NB4 (cell line): ENCODE results near the gene IFT122.
A peak's percentile ranks its signal among the peaks of the same experiment; 100 is the strongest.

ENCODE experiments used
- DNase-seq: peaks from one replicate; pipeline ENCODE4 v3.0.0; 2010; ENCODE audit warnings: low read depth
- H3K4me3 ChIP-seq: one replicate; pipeline ENCODE4 v1.5.1; 2011; ENCODE audit warnings: mild to moderate bottlenecking, low read depth, low read length, moderate library complexity
- MYC ChIP-seq: IDR thresholded peaks from 2 replicates; pipeline ENCODE4 v1.6.1; 2011; ENCODE audit warnings: low read depth, low read length
- POLR2A ChIP-seq: IDR thresholded peaks from 2 replicates; pipeline ENCODE4 v1.6.1; 2011; ENCODE audit warnings: mild to moderate bottlenecking; ENCODE audit not compliant: insufficient read length; ENCODE audit errors: extremely low read depth
- TF ChIP-seq, protein P1 (sequence below): IDR thresholded peaks from 2 replicates; pipeline ENCODE4 v1.6.1; 2011; ENCODE audit warnings: low read depth, low read length
- TF ChIP-seq, protein P2 (sequence below): IDR thresholded peaks from one replicate; pipeline ENCODE4 v1.5.1; 2012; ENCODE audit warnings: low read depth, low read length

IFT122 gene

DNA sequence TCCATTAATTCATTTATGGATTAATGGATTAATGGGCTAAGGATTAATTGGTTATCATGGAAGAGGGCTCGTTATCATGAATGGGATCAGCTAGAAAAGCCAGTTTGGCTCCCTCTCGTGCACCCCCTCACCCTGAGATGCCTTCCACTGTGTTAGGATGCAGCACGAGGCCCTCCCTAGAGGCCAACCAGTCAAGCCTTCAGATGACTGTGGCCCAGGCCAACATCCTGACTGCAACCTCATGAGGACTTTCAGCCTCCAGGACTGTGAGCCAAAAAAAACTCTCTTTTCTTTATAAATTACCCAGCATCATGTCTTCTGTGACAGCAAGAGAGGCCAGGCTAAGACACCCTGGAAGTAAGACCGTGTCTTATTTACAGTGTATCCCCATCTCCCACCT lies 20.5 kb upstream of the IFT122 start:
- H3K4me3 ChIP-seq, result no peak overlapping the region
- DNase-seq, result no peak
- TF ChIP-seq, protein P1, sequence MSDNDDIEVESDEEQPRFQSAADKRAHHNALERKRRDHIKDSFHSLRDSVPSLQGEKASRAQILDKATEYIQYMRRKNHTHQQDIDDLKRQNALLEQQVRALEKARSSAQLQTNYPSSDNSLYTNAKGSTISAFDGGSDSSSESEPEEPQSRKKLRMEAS, result no peak
- TF ChIP-seq, protein P2, sequence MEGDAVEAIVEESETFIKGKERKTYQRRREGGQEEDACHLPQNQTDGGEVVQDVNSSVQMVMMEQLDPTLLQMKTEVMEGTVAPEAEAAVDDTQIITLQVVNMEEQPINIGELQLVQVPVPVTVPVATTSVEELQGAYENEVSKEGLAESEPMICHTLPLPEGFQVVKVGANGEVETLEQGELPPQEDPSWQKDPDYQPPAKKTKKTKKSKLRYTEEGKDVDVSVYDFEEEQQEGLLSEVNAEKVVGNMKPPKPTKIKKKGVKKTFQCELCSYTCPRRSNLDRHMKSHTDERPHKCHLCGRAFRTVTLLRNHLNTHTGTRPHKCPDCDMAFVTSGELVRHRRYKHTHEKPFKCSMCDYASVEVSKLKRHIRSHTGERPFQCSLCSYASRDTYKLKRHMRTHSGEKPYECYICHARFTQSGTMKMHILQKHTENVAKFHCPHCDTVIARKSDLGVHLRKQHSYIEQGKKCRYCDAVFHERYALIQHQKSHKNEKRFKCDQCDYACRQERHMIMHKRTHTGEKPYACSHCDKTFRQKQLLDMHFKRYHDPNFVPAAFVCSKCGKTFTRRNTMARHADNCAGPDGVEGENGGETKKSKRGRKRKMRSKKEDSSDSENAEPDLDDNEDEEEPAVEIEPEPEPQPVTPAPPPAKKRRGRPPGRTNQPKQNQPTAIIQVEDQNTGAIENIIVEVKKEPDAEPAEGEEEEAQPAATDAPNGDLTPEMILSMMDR, result no peak
- TF ChIP-seq POLR2A, result no peak
- TF ChIP-seq MYC, result no peak

DNA sequence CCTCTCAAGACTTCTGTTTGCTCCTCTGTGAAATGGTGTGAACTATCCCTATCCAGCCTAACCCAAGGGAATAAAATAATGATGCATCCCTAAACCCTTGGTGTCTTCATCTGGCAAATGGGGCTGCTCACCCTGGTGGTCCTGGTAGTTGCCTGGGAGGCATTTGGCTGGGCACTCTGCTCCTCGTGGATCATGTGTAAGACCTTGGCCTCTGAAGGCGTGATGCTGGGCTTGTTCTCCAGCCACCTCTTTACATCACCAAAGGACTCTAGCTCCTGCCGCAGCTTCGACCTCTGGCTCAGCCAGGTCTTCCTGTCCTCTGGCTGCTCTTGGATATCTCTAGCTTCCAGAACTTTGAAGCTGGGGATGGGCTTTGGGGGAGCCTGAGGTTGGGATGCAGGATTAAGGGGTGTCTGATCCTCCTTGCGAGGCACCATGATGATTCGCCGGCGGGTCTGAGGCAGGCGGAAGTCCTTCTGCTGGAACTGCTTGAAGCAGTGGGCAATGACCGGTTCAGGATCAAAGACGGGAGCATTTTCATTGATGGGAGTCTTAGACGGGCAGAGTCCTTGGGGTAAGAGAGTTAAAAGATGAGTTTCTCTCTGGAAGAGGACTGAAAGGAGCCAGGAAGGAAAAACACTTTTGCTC lies 18.7 kb upstream of the IFT122 start:
- H3K4me3 ChIP-seq, result no peak overlapping the region
- no peak for DNase-seq
- TF ChIP-seq, protein P2, result no peak
- TF ChIP-seq MYC (no peak), POLR2A (no peak)
- TF ChIP-seq, protein P1, result no peak

DNA sequence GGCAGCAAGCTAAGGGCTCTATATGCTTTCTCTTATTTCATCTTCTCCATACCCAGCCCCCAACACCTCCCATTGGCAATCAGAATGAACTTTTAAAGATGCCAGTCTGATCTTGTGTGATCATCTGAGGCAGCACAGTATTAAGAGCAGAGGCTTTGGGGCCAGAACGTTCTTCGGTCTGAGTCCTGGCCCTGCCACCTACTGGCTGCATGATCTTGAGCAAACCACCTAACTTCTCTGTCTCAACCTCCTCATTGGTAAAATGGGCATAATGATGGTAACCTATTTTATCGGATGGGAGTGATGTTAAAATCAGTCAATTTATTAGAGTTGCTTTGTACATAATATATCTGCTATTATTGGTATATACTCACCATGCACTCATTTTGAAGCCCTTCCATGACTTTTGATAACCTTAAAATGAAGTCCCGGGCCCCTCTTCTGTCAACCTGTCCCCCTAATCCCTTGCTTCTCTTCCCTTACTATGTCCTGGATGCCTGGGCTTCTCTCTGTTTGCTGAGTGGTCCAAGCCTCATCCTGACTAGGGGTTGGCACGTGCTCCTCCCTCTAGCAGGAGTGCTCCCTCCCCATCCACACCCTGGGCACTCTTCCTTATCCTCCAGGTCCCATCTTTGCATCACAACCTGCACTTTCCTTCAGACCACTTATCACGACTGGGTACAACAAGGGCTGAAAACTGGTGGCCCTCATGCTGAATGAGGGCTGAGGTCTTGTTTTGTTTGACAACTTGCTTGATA lies 17.9 kb upstream of the IFT122 start:
- no peak overlapping the region for H3K4me3 ChIP-seq
- TF ChIP-seq, protein P1, result no peak
- TF ChIP-seq, protein P2, result no peak
- no peak for DNase-seq

DNA sequence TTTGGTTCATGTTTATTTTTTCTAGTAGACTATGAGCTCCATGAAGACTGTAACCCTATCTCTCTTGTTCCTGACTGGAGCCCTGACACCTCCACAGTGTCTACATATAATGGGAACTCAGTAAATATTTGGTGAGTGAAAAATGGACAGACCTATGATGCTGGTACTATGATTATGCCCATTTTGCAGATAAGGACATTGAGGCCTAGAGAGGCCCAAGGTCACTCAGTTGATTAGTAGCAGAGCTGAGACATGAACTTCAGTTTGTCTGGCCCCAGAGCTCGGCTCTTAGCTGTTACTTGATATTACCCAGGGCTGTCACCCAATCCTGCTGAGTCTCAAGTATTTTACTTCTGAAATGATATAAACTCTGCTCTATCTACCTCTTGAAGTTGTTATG lies 17.1 kb upstream of the IFT122 start:
- H3K4me3 ChIP-seq, result no peak overlapping the region
- TF ChIP-seq MYC (no peak), POLR2A (no peak)
- TF ChIP-seq, protein P2, result no peak
- TF ChIP-seq, protein P1, result no peak
- DNase-seq, result no peak

DNA sequence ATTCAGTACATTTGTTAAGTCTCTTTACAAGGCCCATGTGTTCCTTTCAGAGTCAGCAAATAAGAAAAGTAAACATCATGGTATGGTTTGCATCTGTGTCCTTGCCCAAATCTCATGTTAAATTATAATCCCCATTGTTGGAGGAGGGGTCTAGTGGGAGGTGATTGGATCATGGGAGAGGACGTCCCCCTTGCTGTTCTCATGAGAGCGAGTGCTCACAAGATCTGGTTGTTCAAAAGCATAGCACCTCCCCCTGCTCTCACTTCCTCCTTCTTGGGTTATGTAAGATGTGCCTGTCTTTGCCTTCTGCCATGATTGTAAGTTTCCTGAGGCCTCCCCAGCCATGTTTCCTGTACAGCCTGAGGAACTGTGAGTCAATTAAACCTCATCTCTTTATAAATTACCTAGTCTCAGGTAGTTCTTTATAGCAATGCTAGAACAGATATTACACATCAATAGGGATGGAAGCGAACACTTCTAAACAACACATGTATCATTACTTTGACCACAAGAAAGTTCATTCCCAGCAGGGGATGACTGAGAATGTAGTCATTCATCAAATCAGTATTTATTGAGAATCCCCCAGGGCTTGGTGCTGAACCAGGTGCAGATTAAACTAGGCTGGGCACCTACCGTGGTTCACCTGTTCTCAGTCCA lies 15.7 kb upstream of the IFT122 start:
- peak; percentile 89 for DNase-seq
- H3K4me3 ChIP-seq, result no peak overlapping the region
- TF ChIP-seq MYC (no peak), POLR2A (no peak)
- TF ChIP-seq, protein P1, result no peak
- TF ChIP-seq, protein P2, result no peak
